PFSK-1 (cell line): Measurements from ENCODE around the gene ZNF775.

Source experiments
- FOXP2 ChIP-seq: optimal IDR thresholded peaks from 2 replicates; pipeline ENCODE3; 2011; ENCODE audit warnings: borderline replicate concordance, control low read depth, inconsistent platforms; ENCODE audit not compliant: insufficient read depth; ENCODE audit errors: extremely low read length, extremely low read depth
- POLR2AphosphoS5 ChIP-seq: IDR thresholded peaks from 2 replicates; pipeline ENCODE4 v1.6.1; 2012; ENCODE audit warnings: low read depth, mild to moderate bottlenecking, control low read depth, low read length, moderate library complexity
- REST ChIP-seq, 2 experiments: IDR thresholded peaks; 2 replicates each; pipeline versions ENCODE4 v1.6.1 to v1.8.0; 2011 to 2012; ENCODE audit warnings: low read depth in 2 of 2, low read length in 2 of 2, control low read depth in 1 of 2, inconsistent platforms in 1 of 2, mild to moderate bottlenecking in 1 of 2, moderate library complexity in 1 of 2; ENCODE audit not compliant: insufficient read depth in 1 of 2
- SIN3A ChIP-seq: IDR thresholded peaks from 2 replicates; pipeline ENCODE4 v1.6.1; 2012; ENCODE audit warnings: mild to moderate bottlenecking, low read length, moderate library complexity, borderline replicate concordance; ENCODE audit not compliant: insufficient read depth
- TAF1 ChIP-seq: IDR thresholded peaks from 2 replicates; pipeline ENCODE4 v1.6.1; 2012; ENCODE audit warnings: low read length, control low read depth, borderline replicate concordance; ENCODE audit not compliant: insufficient read depth

DNA sequence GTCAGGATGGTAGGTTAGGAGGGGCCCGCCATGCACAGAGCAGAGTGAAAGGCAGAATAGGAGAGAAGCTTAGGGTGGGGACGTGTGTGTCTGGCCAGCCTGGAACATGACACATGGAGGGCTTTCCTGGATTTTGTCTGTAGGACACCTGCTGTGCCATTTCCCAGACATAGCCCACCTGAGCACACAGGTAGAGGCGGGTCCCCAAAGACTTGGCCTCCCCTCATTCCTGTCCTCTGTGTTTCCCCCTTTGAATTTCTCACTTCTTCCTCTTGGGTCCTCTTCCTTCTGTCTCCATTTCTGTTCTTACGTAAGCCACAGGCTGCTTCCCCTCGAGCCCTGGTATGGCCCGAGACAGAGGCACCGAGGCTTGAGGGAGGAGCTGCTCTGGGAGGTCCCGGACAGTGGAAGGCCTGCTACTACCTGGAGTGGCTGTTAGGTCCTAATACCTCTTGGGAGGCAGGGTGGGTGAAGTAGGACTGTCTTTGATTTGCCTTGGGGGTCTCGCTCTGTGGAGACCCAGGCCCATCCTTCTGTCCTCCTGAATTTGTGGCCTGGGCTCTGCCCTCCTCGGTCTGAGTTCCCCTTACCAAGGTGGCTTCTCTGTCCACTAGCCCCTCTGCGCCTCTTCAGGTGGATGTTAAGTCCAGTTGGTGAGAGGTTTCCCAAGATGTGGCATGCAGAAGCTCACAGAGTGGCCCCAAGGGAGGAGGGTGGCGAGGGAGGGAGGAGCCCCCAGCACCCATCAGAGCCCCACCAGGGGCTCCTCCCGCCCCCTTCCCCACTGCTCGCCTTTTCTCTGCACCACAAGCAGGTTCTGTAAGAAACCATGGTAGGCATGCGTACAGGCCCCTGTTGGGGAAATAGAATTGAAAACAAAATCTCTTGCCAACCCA lies 5.5 kb downstream of the ZNF775 start:
- no peak for TF ChIP-seq REST (IDR thresholded peaks at IDR 0.05; ENCODE audit: insufficient read depth in 1 of 2, low read depth in 2 of 2, low read length in 2 of 2)
- TF ChIP-seq TAF1, result no peak
- no peak for TF ChIP-seq SIN3A
- no peak for TF ChIP-seq POLR2AphosphoS5
- TF ChIP-seq FOXP2, result no peak
